Renal cortex interstitium (tissue), 11 donors: ENCODE results near the gene ZFAND5. TPM values are rescaled to one million over a fixed set of nuclear protein-coding genes. Genes with fewer than 3 reads are reported as not detected.

Experiments
- DNase-seq, 11 donors: peaks; one replicate each; pipeline ENCODE4 v3.0.0-alpha.2; 2013; ENCODE audit warnings: low read depth in 9 of 11, low spot score in 4 of 11; ENCODE audit errors: extremely low read depth in 1 of 11
- polyA plus RNA-seq, 3 donors: library from polyadenylated mRNA; unstranded; fragments of 120-200 nt; gene quantifications; one replicate each; pipeline ENCODE4 v1.2.1, GENCODE V29; 2013; ENCODE audit not compliant: insufficient read length in 3 of 3

Gene ZFAND5
- polyA plus RNA-seq, 3 donors, result 186 to 235 (median 211) TPM

GRCh38 chr9:72383978-72384709 is 19.1 kb upstream of the ZFAND5 start:
- no peak for DNase-seq

- no peak for DNase-seq
Measured at GRCh38 chr9:72382405-72382804, 17.4 kb upstream of the ZFAND5 start.

GRCh38 chr9:72377041-72377440 is 12.0 kb upstream of the ZFAND5 start:
- DNase-seq, result no peak

GRCh38 chr9:72371151-72371550 is 6.1 kb upstream of the ZFAND5 start:
- no peak for DNase-seq

- peak; percentile 49 to 82 (median 65) for DNase-seq
Measured at GRCh38 chr9:72365525-72366256, 683 bp upstream of the ZFAND5 start.

GRCh38 chr9:72363908-72364678 is 915 bp downstream of the ZFAND5 start:
- DNase-seq, result peak; percentile 26 to 59 (median 40)

- peak in 1 of 11 donors; percentile 19 for DNase-seq
Measured at GRCh38 chr9:72363236-72363635, 1.8 kb downstream of the ZFAND5 start.

- peak in 10 of 11 donors; percentile 43 to 78 (median 62) for DNase-seq
Measured at GRCh38 chr9:72362680-72363139, 2.3 kb downstream of the ZFAND5 start.

- DNase-seq, result no peak
Measured at GRCh38 chr9:72362118-72362531, 2.9 kb downstream of the ZFAND5 start.

- no peak for DNase-seq
Measured at GRCh38 chr9:72361217-72361616, 3.8 kb downstream of the ZFAND5 start.

GRCh38 chr9:72360324-72360723 is 4.7 kb downstream of the ZFAND5 start:
- no peak for DNase-seq

- no peak for DNase-seq
Measured at GRCh38 chr9:72356041-72356582, 8.9 kb downstream of the ZFAND5 start.

- no peak for DNase-seq
Measured at GRCh38 chr9:72355153-72355552, 9.9 kb downstream of the ZFAND5 start.

GRCh38 chr9:72354704-72355103 is 10.3 kb downstream of the ZFAND5 start:
- DNase-seq, result no peak

GRCh38 chr9:72353455-72354116 is 11.4 kb downstream of the ZFAND5 start:
- no peak for DNase-seq

GRCh38 chr9:72352911-72353388 is 12.1 kb downstream of the ZFAND5 start:
- no peak for DNase-seq

GRCh38 chr9:72351538-72352453 is 13.2 kb downstream of the ZFAND5 start:
- DNase-seq, result no peak

- DNase-seq, result no peak
Measured at GRCh38 chr9:72349911-72350310, 15.1 kb downstream of the ZFAND5 start.
